Posterior cingulate gyrus (tissue), 11 donors: ENCODE measurements around the gene PHACTR4.
A peak's percentile ranks its signal among the peaks of the same experiment; 100 is the strongest.
"Not testable (repeated sequence)": the region's sequence is repeated elsewhere in the genome, so short reads cannot be mapped to it uniquely, and the experiment has no call there.

Source experiments
- DNase-seq, 10 donors: peaks; one replicate each; pipeline versions ENCODE4 v3.0.0 to v3.0.0-alpha.2; 2020 to 2021; ENCODE audit warnings: mixed read lengths in 3 of 10
- intact Hi-C: fragments of 100-400 bp; cut with DNase I; formaldehyde crosslinking; loops from one replicate; pipeline ENCODE4 v1.15.1; 2023

PHACTR4 gene

GRCh38 chr1:28369371-28370238 is at the start of gene PHACTR4:
PHACTR4 (plus strand) TSS chr1:28369740; CDS start chr1:28407448, 37,708 bp downstream.
- intact Hi-C loops = loop anchor here (2.0 to 10.0 kb wide), 3 partner anchors 41 to 138 kb away; partner anchors contain the start of genes MED18 and RCC1

GRCh38 chr1:28322194-28322593 is 47.3 kb upstream of the PHACTR4 start:
- no peak for DNase-seq
- intact Hi-C loops = no loop called here

More at GRCh38 chr1:28369371-28370238, at the start of gene PHACTR4:
- peak; percentile 81 to 99 (median 90) for DNase-seq

- DNase-seq = no peak
- intact Hi-C loops = no loop called here
Observed at GRCh38 chr1:28323720-28324119, 45.8 kb upstream of the PHACTR4 start.

- intact Hi-C loops = loop anchor here (5.0 kb wide), 1 partner anchor 79 kb away; no protein-coding TSS in a partner anchor
Observed at GRCh38 chr1:28326515-28326914, 43.0 kb upstream of the PHACTR4 start.

GRCh38 chr1:28326984-28327383 is 42.6 kb upstream of the PHACTR4 start:
- DNase-seq = no peak
- intact Hi-C loops = loop anchor here (5.0 kb wide), 1 partner anchor 80 kb away; no protein-coding TSS in a partner anchor

More at GRCh38 chr1:28326515-28326914, 43.0 kb upstream of the PHACTR4 start:
- no peak for DNase-seq

- intact Hi-C loops = loop anchor here (5.0 kb wide), 1 partner anchor 80 kb away; no protein-coding TSS in a partner anchor
- peak in 1 of 10 donors; percentile 50 for DNase-seq
Observed at GRCh38 chr1:28327431-28327830, 42.1 kb upstream of the PHACTR4 start.

- DNase-seq = peak in 1 of 10 donors; percentile 57
- intact Hi-C loops = loop anchor here (2.0 to 5.0 kb wide), 2 partner anchors 41 to 81 kb away; partner anchors contain the start of gene PHACTR4
Observed at GRCh38 chr1:28328228-28328648, 41.3 kb upstream of the PHACTR4 start.

GRCh38 chr1:28329395-28330153 is 40.0 kb upstream of the PHACTR4 start:
- DNase-seq = peak in 6 of 10 donors; percentile 6 to 76 (median 10)
- intact Hi-C loops = loop anchor here (2.0 to 5.0 kb wide), 2 partner anchors 39 to 82 kb away; partner anchors contain the start of gene PHACTR4

- intact Hi-C loops = no loop called here
- DNase-seq = no peak
Observed at GRCh38 chr1:28338897-28339296, 30.6 kb upstream of the PHACTR4 start.

GRCh38 chr1:28339551-28339950 is 30.0 kb upstream of the PHACTR4 start:
- peak in 1 of 10 donors; percentile 46 for DNase-seq
- intact Hi-C loops = no loop called here

GRCh38 chr1:28340221-28340974 is 29.1 kb upstream of the PHACTR4 start:
- no peak for DNase-seq

GRCh38 chr1:28341591-28341990 is 27.9 kb upstream of the PHACTR4 start:
- intact Hi-C loops = no loop called here

More at GRCh38 chr1:28340221-28340974, 29.1 kb upstream of the PHACTR4 start:
- intact Hi-C loops = no loop called here

GRCh38 chr1:28343405-28343804 is 26.1 kb upstream of the PHACTR4 start:
- no peak for DNase-seq
- intact Hi-C loops = no loop called here

More at GRCh38 chr1:28341591-28341990, 27.9 kb upstream of the PHACTR4 start:
- no peak for DNase-seq

GRCh38 chr1:28353248-28353810 is 16.2 kb upstream of the PHACTR4 start:
- intact Hi-C loops = not testable (repeated sequence)
- DNase-seq = peak in 2 of 10 donors; percentile 12 to 25

GRCh38 chr1:28354121-28354520 is 15.4 kb upstream of the PHACTR4 start:
- intact Hi-C loops = no loop called here
- peak in 1 of 10 donors; percentile 34 for DNase-seq

GRCh38 chr1:28358716-28359115 is 10.8 kb upstream of the PHACTR4 start:
- intact Hi-C loops = loop anchor here (2.0 to 5.0 kb wide), 2 partner anchors 244 to 518 kb away; no protein-coding TSS in a partner anchor
- DNase-seq = no peak

GRCh38 chr1:28359592-28360239 is 9.8 kb upstream of the PHACTR4 start:
- DNase-seq = peak; percentile 19 to 93 (median 72)
- intact Hi-C loops = loop anchor here (2.0 to 10.0 kb wide), 3 partner anchors 115 to 517 kb away; no protein-coding TSS in a partner anchor

- DNase-seq = peak in 2 of 10 donors; percentile 10 to 59
- intact Hi-C loops = loop anchor here (10.0 kb wide), 1 partner anchor 120 kb away; no protein-coding TSS in a partner anchor
Observed at GRCh38 chr1:28364888-28365287, 4.7 kb upstream of the PHACTR4 start.

- intact Hi-C loops = loop anchor here (10.0 kb wide), 1 partner anchor 121 kb away; no protein-coding TSS in a partner anchor
- DNase-seq = peak in 2 of 10 donors; percentile 18 to 30
Observed at GRCh38 chr1:28365864-28366263, 3.7 kb upstream of the PHACTR4 start.
